ENCODE results near the gene AKAP13. TPM values are rescaled to one million over a fixed set of nuclear protein-coding genes. Genes with fewer than 3 reads are reported as not detected.

The AKAP13 gene
- total and polyA plus RNA-seq, 7 donors, result 21.6 to 142 (median 98.5) TPM

DNA sequence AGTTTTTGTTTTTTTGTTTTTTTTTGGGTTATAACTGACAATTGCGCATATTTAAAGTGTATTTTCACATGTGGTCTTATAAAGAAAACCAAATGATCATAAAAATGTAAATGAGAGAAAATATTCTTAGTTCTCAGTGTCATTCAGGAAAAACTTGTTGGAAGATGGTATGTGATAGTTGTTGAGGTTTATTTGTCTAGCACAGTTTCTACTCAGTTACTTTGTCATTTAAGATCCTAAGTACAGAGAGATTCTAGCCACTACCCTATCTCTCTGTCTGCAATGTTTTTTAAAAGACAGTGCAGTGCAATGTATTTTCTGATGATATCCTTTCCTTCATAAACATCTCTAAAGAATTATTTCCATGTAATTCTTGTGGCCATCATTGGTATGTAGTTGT lies 46.1 kb downstream of the AKAP13 start:
- Histone ChIP-seq H3K4me3 (no peak overlapping the region), H3K9me3 (no peaks in the 10 kb centered on the region), H3K27ac (no peak overlapping the region), H3K36me3 (no peaks in the 10 kb centered on the region), H3K4me1 (peaks cover 0 to 32% (median 18%) of the 10 kb centered on the region in 4 donors), H3K27me3 (no peaks in the 10 kb centered on the region)
- no peak for DNase-seq
- intact Hi-C loops (cut with DNase I), result no loop called here
- TF ChIP-seq POLR2A (IDR thresholded peaks at IDR 0.05), result no peak
- TF ChIP-seq, protein P1, sequence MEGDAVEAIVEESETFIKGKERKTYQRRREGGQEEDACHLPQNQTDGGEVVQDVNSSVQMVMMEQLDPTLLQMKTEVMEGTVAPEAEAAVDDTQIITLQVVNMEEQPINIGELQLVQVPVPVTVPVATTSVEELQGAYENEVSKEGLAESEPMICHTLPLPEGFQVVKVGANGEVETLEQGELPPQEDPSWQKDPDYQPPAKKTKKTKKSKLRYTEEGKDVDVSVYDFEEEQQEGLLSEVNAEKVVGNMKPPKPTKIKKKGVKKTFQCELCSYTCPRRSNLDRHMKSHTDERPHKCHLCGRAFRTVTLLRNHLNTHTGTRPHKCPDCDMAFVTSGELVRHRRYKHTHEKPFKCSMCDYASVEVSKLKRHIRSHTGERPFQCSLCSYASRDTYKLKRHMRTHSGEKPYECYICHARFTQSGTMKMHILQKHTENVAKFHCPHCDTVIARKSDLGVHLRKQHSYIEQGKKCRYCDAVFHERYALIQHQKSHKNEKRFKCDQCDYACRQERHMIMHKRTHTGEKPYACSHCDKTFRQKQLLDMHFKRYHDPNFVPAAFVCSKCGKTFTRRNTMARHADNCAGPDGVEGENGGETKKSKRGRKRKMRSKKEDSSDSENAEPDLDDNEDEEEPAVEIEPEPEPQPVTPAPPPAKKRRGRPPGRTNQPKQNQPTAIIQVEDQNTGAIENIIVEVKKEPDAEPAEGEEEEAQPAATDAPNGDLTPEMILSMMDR (IDR thresholded peaks at IDR 0.05), result no peak
- no peak for TF ChIP-seq POLR2AphosphoS5 (IDR thresholded peaks at IDR 0.05)
- TF ChIP-seq EP300 (IDR thresholded peaks at IDR 0.05), result no peak
- WGBS, 2 donors, result 95% methylated on average over 1 of the region's 1 CpG

DNA sequence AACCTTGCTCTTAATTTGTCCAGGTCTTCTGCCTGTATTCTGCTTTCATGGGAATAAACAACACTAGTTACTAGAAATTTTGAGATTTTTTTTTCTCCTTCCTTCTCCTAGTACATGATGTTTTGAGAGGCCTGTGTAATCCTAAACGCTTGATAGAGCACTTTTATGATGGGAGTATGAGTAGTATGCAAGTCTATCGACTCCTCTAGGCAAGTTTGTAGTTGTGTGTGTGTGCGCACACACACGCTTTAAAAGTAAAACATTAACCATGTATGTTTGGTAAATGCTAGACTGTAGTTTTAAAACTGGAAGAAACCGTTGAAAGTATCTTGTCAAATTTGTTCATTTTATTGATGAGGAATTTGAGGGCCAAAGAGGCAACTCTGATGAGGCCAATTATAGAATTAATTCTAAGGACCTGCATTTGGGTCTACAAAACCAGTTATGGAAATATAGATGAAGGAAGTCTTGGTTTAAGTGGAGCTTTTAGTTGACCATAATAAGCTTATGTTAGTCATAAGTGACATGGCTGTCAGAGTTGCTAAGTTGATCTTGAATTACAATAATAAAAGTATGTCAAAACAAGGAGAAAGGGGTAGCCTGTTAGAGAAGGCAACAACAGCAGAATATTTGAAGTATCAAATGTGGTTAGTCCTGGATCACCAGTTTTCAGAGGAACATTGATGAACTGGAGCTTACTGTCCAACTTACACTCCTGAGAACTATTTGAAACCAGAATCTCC lies 47.1 kb downstream of the AKAP13 start:
- Histone ChIP-seq H3K36me3 (no peaks in the 10 kb centered on the region), H3K9me3 (no peaks in the 10 kb centered on the region), H3K27me3 (no peaks in the 10 kb centered on the region), H3K4me1 (peaks cover 0 to 23% (median 9%) of the 10 kb centered on the region in 4 donors), H3K27ac (no peak overlapping the region), H3K4me3 (no peak overlapping the region)
- DNase-seq, result no peak
- WGBS, 2 donors, result 28 to 76% methylated on average over 5 of the region's 5 CpGs
- TF ChIP-seq EP300 (IDR thresholded peaks at IDR 0.05) (no peak), POLR2A (IDR thresholded peaks at IDR 0.05) (no peak), POLR2AphosphoS5 (IDR thresholded peaks at IDR 0.05) (no peak)
- TF ChIP-seq, protein P1 (IDR thresholded peaks at IDR 0.05), result no peak
- intact Hi-C loops (cut with DNase I), result no loop called here

DNA sequence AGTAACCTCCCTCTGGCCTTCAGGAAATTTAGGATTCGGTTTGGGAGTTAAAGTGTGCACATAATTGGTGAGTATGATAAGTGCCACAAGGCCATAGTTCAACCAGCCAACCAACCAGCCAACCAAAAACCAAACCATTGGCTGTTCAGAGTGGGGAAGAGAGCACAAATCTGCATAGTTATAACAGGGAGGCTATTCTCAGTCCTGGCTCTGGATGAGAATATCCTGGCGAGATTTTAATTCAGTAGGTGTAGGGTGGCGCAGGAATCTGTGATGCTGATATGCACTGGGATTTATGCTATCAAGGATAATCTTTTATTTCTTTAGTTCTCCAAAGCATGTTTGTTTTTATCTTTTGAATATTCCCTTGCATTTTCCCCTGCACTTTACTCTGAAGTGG lies 49.1 kb downstream of the AKAP13 start:
- no peaks in the 10 kb centered on the region for H3K9me3 ChIP-seq
- H3K4me1 ChIP-seq, result peaks cover 0 to 9% (median 0%) of the 10 kb centered on the region in 4 donors
- 91 to 96% methylated on average over 3 of the region's 3 CpGs for WGBS, 2 donors
- no peak for DNase-seq
- H3K36me3 ChIP-seq, result no peaks in the 10 kb centered on the region
- no peak overlapping the region for H3K27ac ChIP-seq
- H3K27me3 ChIP-seq, result no peaks in the 10 kb centered on the region
- no peak overlapping the region for H3K4me3 ChIP-seq
- TF ChIP-seq, protein P1 (IDR thresholded peaks at IDR 0.05), result no peak
- TF ChIP-seq EP300 (IDR thresholded peaks at IDR 0.05) (no peak), POLR2AphosphoS5 (IDR thresholded peaks at IDR 0.05) (no peak), POLR2A (IDR thresholded peaks at IDR 0.05) (no peak)
- intact Hi-C loops (cut with DNase I), result no loop called here

DNA sequence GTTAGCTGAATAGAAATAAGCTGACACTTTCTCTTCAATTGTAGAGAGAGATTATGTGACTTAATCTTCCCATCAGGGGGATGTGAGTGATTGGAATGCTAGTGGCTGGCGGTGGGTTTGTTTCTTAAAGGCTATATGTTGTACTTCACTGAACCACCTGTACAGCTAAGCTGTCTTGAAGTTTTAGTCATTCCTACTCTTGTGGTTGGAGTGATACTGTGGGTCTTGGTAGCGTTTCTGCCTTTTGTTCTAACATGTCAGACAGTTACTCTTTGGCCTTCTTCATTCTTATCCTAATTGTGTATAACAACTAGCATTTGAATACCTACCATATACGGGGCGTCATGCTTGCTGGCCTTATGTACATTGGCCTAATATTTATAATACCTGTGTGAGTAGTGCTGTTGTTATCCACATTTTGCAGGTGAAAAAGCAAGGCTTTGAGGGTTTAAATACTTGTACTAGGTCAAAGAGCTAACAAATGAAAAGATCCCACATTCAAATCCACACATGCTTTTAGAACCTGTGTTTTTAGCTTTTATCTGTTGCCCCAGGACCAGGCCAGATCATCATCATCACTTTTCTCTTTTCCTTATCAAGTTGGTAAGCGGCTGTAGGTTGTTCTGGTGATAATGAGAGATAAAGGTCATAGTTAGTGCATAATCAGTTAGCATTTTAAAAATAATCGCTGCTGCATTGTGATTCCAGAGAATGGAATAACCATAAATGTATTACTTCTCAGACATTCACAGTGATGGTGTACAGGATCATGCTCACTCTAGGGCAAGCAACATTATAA lies 50.2 kb downstream of the AKAP13 start:
- TF ChIP-seq, protein P1 (IDR thresholded peaks at IDR 0.05), result no peak
- TF ChIP-seq POLR2AphosphoS5 (IDR thresholded peaks at IDR 0.05) (no peak), POLR2A (IDR thresholded peaks at IDR 0.05) (no peak), EP300 (IDR thresholded peaks at IDR 0.05) (no peak)
- no peak for DNase-seq
- Histone ChIP-seq H3K4me3 (no peak overlapping the region), H3K36me3 (no peaks in the 10 kb centered on the region), H3K4me1 (peaks cover 0 to 9% (median 0%) of the 10 kb centered on the region in 4 donors), H3K9me3 (no peaks in the 10 kb centered on the region), H3K27ac (no peak overlapping the region), H3K27me3 (no peaks in the 10 kb centered on the region)
- WGBS, 2 donors, result 84 to 86% methylated on average over 6 of the region's 6 CpGs
- intact Hi-C loops (cut with DNase I), result no loop called here
